Endothelial cell of umbilical vein (primary cell): Measurements from ENCODE around the gene DCAF17. TPM values are rescaled to one million over a fixed set of nuclear protein-coding genes. Genes with fewer than 3 reads are reported as not detected.
A peak's percentile ranks its signal among the peaks of the same experiment; 100 is the strongest.

Experiments
- BruUV-seq: library from RNA; stranded (reverse); fragments of 400-500 nt; replicated peaks from 2 replicates; lab custom pipeline; 2021; lab: Mats Ljungman, UMichigan
- CTCF ChIA-PET: fragments of 300-600, 350-600 bp; sonication (Branson Sonifier 250); formaldehyde crosslinking; loops from one replicate; lab custom pipeline; 2021; ENCODE audit warnings: antibody characterized with exemption, inconsistent platforms; lab: Charles Lee
- POLR2A ChIA-PET: fragments of 300-600, 350-600 bp; sonication (Branson Sonifier 250); formaldehyde crosslinking; loops from one replicate; lab custom pipeline; 2021; ENCODE audit warnings: antibody characterized with exemption, inconsistent platforms; lab: Charles Lee
- DNase-seq: peaks from one replicate; pipeline ENCODE4 v3.0.0-alpha.2; 2011; ENCODE audit warnings: low read depth, low spot score
- FAIRE-seq: peaks from 2 replicates; lab custom pipeline; 2011; peaks lifted over from hg19 to GRCh38; lab: Jason Lieb, UNC
- H2AFZ ChIP-seq: 2 replicates; pipeline ENCODE4 v1.6.0; 2012; ENCODE audit warnings: low read depth, low read length, control low read depth, inconsistent platforms
- H3K27ac ChIP-seq: 2 replicates; pipeline ENCODE4 v1.5.1; 2011; ENCODE audit warnings: low read depth, mild to moderate bottlenecking, control low read depth, low read length, moderate library complexity; ENCODE audit not compliant: insufficient read depth
- H3K27me3 ChIP-seq, 2 experiments: 2 replicates each; pipeline versions ENCODE4 v1.6.0 to v1.6.1; 2011; ENCODE audit warnings: low read length in 2 of 2, mixed read lengths in 1 of 2; ENCODE audit not compliant: control insufficient read depth in 2 of 2, insufficient read depth in 2 of 2
- H3K36me3 ChIP-seq, 2 experiments: 2 replicates in 1 of 2; 3 replicates in 1 of 2; pipeline ENCODE4 v1.5.1; 2011; ENCODE audit warnings: low read length in 2 of 2, mild to moderate bottlenecking in 1 of 2, moderate library complexity in 1 of 2; ENCODE audit not compliant: control insufficient read depth in 2 of 2, insufficient read depth in 2 of 2; ENCODE audit errors: extremely low read depth in 1 of 2
- H3K4me1 ChIP-seq: 3 replicates; pipeline ENCODE4 v1.5.1; 2011; ENCODE audit warnings: mild to moderate bottlenecking, low read length; ENCODE audit not compliant: control insufficient read depth, insufficient read depth; ENCODE audit errors: extremely low read depth
- H3K4me2 ChIP-seq: 2 replicates; pipeline ENCODE4 v1.6.1; 2011; ENCODE audit warnings: low read length, control low read depth, mixed read lengths; ENCODE audit not compliant: insufficient read depth
- H3K4me3 ChIP-seq, 3 experiments: fragments of 200-600 bp in 1 of 3; sonication (generic), shearing (Covaris generic) in 1 of 3; replicated peaks in 1 of 3; 2 replicates each; pipeline ENCODE4 v1.5.1; 2011 to 2016; ENCODE audit warnings: control low read depth in 3 of 3, low read length in 3 of 3, mild to moderate bottlenecking in 2 of 3, inconsistent platforms in 1 of 3, low read depth in 1 of 3, moderate library complexity in 1 of 3; ENCODE audit not compliant: insufficient read depth in 1 of 3
- H3K79me2 ChIP-seq: 2 replicates; pipeline ENCODE4 v1.6.0; 2012; ENCODE audit warnings: low read length, inconsistent platforms; ENCODE audit not compliant: control insufficient read depth, insufficient read depth
- H3K9ac ChIP-seq: replicated peaks from 2 replicates; pipeline ENCODE3; 2011; ENCODE audit warnings: low read length, control low read depth; ENCODE audit not compliant: insufficient read depth; ENCODE audit errors: extremely low read depth
- H3K9me1 ChIP-seq: replicated peaks from 3 replicates; pipeline ENCODE4 v1.6.0; 2011; ENCODE audit warnings: mild to moderate bottlenecking, low read length; ENCODE audit not compliant: control insufficient read depth, insufficient read depth; ENCODE audit errors: extremely low read depth
- H3K9me3 ChIP-seq: replicated peaks from 2 replicates; pipeline ENCODE4 v1.5.1; 2012; ENCODE audit warnings: low read length, inconsistent platforms; ENCODE audit not compliant: control insufficient read depth, insufficient read depth
- H4K20me1 ChIP-seq: replicated peaks from 2 replicates; pipeline ENCODE3; 2011; ENCODE audit warnings: mild to moderate bottlenecking, low read length; ENCODE audit not compliant: control insufficient read depth, insufficient read depth; ENCODE audit errors: extremely low read depth
- EZH2 ChIP-seq: IDR thresholded peaks from 2 replicates; pipeline ENCODE4 v1.6.1; 2012; ENCODE audit warnings: borderline replicate concordance, low read depth, mild to moderate bottlenecking, moderate library complexity, low read length, inconsistent platforms; ENCODE audit not compliant: severe bottlenecking
- FOS ChIP-seq: IDR thresholded peaks from 2 replicates; pipeline ENCODE4 v1.6.1; 2011; ENCODE audit warnings: mild to moderate bottlenecking, low read length, moderate library complexity, borderline replicate concordance; ENCODE audit not compliant: insufficient read depth
- GATA2 ChIP-seq: IDR thresholded peaks from 2 replicates; pipeline ENCODE4 v1.7.0; 2011; ENCODE audit warnings: low read depth, mild to moderate bottlenecking, moderate library complexity, mixed read lengths, low read length; ENCODE audit not compliant: insufficient read length, insufficient read depth
- JUN ChIP-seq: IDR thresholded peaks from 2 replicates; pipeline ENCODE4 v1.6.1; 2011; ENCODE audit warnings: borderline replicate concordance, low read depth; ENCODE audit not compliant: insufficient read length, insufficient read depth
- MYC ChIP-seq: IDR thresholded peaks from one replicate; pipeline ENCODE4 v1.6.1; 2011; ENCODE audit warnings: mild to moderate bottlenecking, low read depth, low read length
- POLR2A ChIP-seq: IDR thresholded peaks from 2 replicates; pipeline ENCODE4 v1.6.1; 2012; ENCODE audit warnings: low read depth, mild to moderate bottlenecking, control low read depth, low read length
- POLR2AphosphoS5 ChIP-seq: IDR thresholded peaks from 2 replicates; pipeline ENCODE4 v1.6.1; 2012; ENCODE audit warnings: low read depth, mild to moderate bottlenecking, control low read depth, low read length, moderate library complexity; ENCODE audit not compliant: insufficient read depth
- dilution Hi-C: fragments of 300-500 bp; cut with MboI; formaldehyde crosslinking; loops from one replicate; pipeline ENCODE4 v1.15.0; 2019; ENCODE audit warnings: low sequenced_read_pairs; ENCODE audit not compliant: extremely low pct_ligation_motif_present
- intact Hi-C: fragments of 100-400 bp; cut with micrococcal nuclease; formaldehyde crosslinking; loops from one replicate; pipeline ENCODE4 v1.10.0; 2022
- polyA plus RNA-seq, 4 experiments: library from polyadenylated mRNA; depleted of rRNA in 3 of 4; stranded (reverse) in 3 of 4; unstranded in 1 of 4; fragments of >200 nt; gene quantifications; 2 replicates each; pipeline versions ENCODE4 v1.2.1 to v1.2.3, GENCODE V29; 2011 to 2012; ENCODE audit warnings: missing spikeins in 1 of 4
- total RNA-seq: library from RNA; stranded (reverse); gene quantifications from 2 replicates; pipeline ENCODE4 v1.2.3, GENCODE V29; 2021
- TF ChIP-seq, protein P1 (sequence below), 2 donors: IDR thresholded peaks; 1 replicate in 1 of 2; 2 replicates in 1 of 2; pipeline ENCODE4 v1.5.1; 2011; ENCODE audit warnings: low read length in 2 of 2, mild to moderate bottlenecking in 2 of 2, moderate library complexity in 2 of 2, control low read depth in 1 of 2, inconsistent platforms in 1 of 2, low read depth in 1 of 2; ENCODE audit not compliant: insufficient read depth in 1 of 2; ENCODE audit errors: extremely low read depth in 1 of 2
- TF ChIP-seq, protein P2 (sequence below): IDR thresholded peaks from 2 replicates; pipeline ENCODE4 v1.6.1; 2011; ENCODE audit not compliant: insufficient read depth, insufficient read length

The DCAF17 gene
- total and polyA plus RNA-seq, 2 donors (not counting 3 experiments of a cell fraction or from before 2014, with no cell fraction given), result 4.6 to 14.9 TPM

DNA sequence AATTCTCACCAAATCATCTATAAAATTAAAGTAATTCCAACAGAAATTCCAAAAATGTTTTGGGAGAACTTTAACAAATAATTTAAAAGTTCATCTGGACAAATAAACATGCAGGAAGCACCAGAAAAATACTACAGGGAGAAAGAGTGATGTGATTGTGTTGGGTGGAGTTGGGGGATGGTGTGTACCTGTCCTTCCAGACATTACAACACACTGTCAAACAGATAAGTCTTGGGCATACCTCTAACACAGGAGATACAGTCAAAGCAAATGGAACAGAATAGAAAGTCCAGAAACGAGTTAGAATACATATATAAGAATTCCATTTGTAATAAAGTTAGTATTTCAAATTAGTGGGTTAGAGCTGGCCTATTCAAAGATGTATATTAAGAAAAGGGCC is 22.8 kb upstream of the DCAF17 start:
- TF ChIP-seq, protein P1, sequence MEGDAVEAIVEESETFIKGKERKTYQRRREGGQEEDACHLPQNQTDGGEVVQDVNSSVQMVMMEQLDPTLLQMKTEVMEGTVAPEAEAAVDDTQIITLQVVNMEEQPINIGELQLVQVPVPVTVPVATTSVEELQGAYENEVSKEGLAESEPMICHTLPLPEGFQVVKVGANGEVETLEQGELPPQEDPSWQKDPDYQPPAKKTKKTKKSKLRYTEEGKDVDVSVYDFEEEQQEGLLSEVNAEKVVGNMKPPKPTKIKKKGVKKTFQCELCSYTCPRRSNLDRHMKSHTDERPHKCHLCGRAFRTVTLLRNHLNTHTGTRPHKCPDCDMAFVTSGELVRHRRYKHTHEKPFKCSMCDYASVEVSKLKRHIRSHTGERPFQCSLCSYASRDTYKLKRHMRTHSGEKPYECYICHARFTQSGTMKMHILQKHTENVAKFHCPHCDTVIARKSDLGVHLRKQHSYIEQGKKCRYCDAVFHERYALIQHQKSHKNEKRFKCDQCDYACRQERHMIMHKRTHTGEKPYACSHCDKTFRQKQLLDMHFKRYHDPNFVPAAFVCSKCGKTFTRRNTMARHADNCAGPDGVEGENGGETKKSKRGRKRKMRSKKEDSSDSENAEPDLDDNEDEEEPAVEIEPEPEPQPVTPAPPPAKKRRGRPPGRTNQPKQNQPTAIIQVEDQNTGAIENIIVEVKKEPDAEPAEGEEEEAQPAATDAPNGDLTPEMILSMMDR (IDR thresholded peaks at IDR 0.05; ENCODE audit: extremely low read depth in 1 of 2, insufficient read depth in 1 of 2, low read depth in 1 of 2, low read length in 2 of 2), result no peak
- TF ChIP-seq POLR2A, result no peak
- no peak for TF ChIP-seq JUN
- no peak for TF ChIP-seq MYC
- TF ChIP-seq EZH2, result no peak
- TF ChIP-seq POLR2AphosphoS5, result no peak
- TF ChIP-seq FOS, result no peak
- TF ChIP-seq, protein P2, sequence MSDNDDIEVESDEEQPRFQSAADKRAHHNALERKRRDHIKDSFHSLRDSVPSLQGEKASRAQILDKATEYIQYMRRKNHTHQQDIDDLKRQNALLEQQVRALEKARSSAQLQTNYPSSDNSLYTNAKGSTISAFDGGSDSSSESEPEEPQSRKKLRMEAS, result no peak
- TF ChIP-seq GATA2, result no peak
- Histone ChIP-seq H3K79me2 (peaks cover 4% of the 10 kb centered on the region), H3K9me3 (no peaks in the 10 kb centered on the region), H4K20me1 (no peaks in the 10 kb centered on the region), H3K4me2 (peak overlapping the region; percentile 49), H3K27me3 (no peaks in the 10 kb centered on the region), H3K4me1 (peaks cover 29% of the 10 kb centered on the region), H3K9me1 (no peaks in the 10 kb centered on the region), H2AFZ (no peak overlapping the region), H3K9ac (peak overlapping the region; percentile 0), H3K4me3 (no peak overlapping the region), H3K36me3 (no peaks in the 10 kb centered on the region), H3K27ac (peak overlapping the region; percentile 64)
- dilution Hi-C loops, result no loop called here
- FAIRE-seq (no peak), DNase-seq (no peak)
- POLR2A ChIA-PET, result no interaction called here
- BruUV-seq, result TSS peak; percentile 71
- CTCF ChIA-PET, result interaction anchor here (0.9 to 1.4 kb wide), 3 partner anchors 177 to 325 kb away, joined by 3 to 9 read pairs (median 4); no protein-coding TSS in a partner anchor
- intact Hi-C loops, result no loop called here
